Keratinocyte (primary cell): ENCODE measurements around the gene ARID1B.

Experiments
- EZH2 ChIP-seq: IDR thresholded peaks from one replicate; pipeline ENCODE4 v1.6.1; 2012; ENCODE audit warnings: inconsistent platforms, mild to moderate bottlenecking, low read length, moderate library complexity
- TF ChIP-seq, protein P1 (sequence below), 3 experiments: IDR thresholded peaks in 1 of 3; conservative IDR thresholded peaks in 1 of 3; optimal IDR thresholded peaks in 1 of 3; 2 replicates in 2 of 3; 3 replicates in 1 of 3; pipeline versions ENCODE3 to v1.5.1; 2011; ENCODE audit warnings: low read length in 3 of 3, mild to moderate bottlenecking in 3 of 3, moderate library complexity in 2 of 3, control low read depth in 1 of 3, inconsistent platforms in 1 of 3; ENCODE audit not compliant: insufficient read depth in 2 of 3; ENCODE audit errors: extremely low read depth in 1 of 3

DNA sequence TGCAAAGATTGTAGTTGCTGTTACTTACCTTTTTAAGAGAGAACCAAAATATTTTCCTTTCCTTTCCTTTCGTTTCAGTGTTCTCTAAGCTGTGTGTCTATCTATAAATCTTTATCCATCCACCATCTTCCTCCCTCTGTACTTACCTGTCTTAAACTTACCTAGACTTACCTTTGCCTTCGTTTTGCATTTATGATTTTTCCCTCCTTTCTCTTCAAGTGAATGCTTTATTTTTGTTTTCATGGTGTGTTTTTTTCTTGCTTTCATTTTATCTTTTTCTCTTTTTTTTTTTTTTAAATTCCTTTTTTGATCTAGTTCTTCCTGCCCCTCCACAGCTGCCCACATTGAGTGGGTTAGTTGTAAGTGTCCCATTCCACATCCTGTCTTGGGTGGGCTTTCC lies 26.2 kb downstream of the ARID1B start:
- TF ChIP-seq, protein P1, sequence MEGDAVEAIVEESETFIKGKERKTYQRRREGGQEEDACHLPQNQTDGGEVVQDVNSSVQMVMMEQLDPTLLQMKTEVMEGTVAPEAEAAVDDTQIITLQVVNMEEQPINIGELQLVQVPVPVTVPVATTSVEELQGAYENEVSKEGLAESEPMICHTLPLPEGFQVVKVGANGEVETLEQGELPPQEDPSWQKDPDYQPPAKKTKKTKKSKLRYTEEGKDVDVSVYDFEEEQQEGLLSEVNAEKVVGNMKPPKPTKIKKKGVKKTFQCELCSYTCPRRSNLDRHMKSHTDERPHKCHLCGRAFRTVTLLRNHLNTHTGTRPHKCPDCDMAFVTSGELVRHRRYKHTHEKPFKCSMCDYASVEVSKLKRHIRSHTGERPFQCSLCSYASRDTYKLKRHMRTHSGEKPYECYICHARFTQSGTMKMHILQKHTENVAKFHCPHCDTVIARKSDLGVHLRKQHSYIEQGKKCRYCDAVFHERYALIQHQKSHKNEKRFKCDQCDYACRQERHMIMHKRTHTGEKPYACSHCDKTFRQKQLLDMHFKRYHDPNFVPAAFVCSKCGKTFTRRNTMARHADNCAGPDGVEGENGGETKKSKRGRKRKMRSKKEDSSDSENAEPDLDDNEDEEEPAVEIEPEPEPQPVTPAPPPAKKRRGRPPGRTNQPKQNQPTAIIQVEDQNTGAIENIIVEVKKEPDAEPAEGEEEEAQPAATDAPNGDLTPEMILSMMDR (optimal IDR thresholded peaks at IDR 0.05 in 1 of 3, IDR thresholded peaks at IDR 0.05 in 1 of 3, conservative IDR thresholded peaks at IDR 0.05 in 1 of 3; ENCODE audit: extremely low read depth in 1 of 3, insufficient read depth in 2 of 3, low read length in 3 of 3), result no peak
- no peak for TF ChIP-seq EZH2
